ENCODE measurements around the gene MUC5AC.

Gene MUC5AC

DNA sequence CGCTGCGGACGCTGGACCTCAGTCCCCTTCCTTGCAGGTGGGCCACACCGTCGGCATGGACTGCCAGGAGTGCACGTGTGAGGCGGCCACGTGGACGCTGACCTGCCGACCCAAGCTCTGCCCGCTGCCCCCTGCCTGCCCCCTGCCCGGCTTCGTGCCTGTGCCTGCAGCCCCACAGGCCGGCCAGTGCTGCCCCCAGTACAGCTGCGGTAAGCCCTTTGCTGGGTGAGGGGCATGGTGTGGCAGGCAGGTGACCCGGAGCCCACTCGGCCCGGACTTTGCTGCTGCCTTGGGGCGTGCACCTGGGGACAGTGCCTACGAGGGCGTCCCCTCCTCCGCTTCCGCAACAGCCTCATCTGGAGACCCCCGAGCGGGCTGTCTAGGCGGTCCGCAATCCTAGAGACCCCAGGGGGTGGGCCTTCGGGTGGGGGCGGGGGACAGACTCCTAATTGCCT is 39.7 kb downstream of the MUC5AC start:
- DNase-seq (ENCODE audit: low spot score) = peak; percentile 26

- DNase-seq (ENCODE audit: low spot score) = peak; percentile 38
Observed at GRCh38 chr11:1197886-1198560, 40.3 kb downstream of the MUC5AC start.

DNA sequence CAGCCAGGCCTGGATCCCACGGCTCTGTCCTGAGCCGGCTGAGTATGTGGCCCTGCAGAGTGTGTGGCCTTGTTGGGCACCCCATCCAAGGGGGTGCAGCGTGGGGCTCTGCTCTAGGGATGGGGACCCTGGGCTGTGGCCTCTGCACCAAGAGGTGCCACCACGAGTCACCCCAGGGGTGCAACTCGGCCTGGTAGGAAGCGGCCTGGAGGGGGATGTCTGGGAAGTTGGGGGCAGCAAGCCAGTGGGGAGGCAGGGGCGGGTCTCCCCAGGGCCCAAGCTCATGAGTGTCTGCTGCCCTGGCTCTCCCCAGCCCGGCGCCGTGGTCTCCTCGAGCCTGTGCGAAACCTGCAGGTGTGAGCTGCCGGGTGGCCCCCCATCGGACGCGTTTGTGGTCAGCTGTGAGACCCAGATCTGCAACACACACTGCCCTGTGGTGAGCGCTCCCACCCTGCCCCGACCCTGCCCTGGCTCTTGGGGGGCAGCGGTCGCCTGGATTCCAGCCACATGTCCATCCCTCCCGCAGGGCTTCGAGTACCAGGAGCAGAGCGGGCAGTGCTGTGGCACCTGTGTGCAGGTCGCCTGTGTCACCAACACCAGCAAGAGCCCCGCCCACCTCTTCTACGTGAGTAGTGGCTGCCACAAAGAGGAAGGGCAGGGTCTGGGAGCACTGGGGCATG is 40.9 kb downstream of the MUC5AC start:
- peak; percentile 25 for DNase-seq (ENCODE audit: low spot score)

DNA sequence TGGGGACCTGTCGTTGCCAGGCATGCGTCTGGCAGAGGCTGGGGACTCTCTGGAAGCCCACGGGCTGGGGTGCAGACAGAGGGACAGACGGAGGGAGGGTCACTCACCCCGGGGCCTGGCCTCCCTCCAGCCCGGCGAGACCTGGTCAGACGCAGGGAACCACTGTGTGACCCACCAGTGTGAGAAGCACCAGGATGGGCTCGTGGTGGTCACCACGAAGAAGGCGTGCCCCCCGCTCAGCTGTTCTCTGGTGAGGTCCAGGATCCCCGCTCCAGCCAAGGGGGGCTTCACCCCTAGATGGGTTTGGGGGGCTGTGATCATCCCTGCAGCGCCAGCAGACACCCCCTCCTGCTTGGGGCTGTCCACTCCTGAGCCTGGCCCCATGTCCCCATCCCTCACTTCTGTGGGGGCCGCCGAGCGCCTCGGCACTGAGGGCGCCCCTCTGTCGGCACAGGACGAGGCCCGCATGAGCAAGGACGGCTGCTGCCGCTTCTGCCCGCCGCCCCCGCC is 41.5 kb downstream of the MUC5AC start:
- peak; percentile 25 for DNase-seq (ENCODE audit: low spot score)

- peak; percentile 40 for DNase-seq (ENCODE audit: low spot score)
Observed at GRCh38 chr11:1199751-1200610, 42.2 kb downstream of the MUC5AC start.

DNA sequence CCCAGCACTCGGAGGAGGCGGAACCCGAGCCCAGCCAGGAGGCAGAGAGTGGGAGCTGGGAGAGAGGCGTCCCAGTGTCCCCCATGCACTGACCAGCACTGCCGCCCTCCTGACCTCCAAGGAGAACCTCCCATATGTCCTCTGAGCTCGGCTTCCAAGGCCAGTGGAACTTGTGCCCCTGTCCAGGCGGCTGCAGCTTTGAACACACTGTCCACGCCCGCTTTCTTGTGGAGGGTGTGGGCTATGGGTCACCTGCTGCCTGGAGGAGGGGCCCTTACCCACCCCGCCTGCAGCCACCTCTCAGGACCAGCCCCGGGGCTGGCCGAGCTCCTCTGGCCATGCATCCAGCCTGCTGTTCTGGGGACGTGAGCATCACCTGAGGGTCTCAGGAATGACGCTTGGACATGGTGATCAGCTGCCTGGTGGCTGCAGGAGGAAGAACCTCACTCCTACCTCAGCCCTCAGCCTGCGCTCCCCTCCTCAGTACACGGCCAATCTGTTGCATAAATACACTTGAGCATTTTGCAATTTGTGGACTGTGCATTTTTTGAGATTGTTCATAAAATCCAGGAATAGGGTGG is 42.9 kb downstream of the MUC5AC start:
- DNase-seq (ENCODE audit: low spot score) = peak; percentile 22

DNA sequence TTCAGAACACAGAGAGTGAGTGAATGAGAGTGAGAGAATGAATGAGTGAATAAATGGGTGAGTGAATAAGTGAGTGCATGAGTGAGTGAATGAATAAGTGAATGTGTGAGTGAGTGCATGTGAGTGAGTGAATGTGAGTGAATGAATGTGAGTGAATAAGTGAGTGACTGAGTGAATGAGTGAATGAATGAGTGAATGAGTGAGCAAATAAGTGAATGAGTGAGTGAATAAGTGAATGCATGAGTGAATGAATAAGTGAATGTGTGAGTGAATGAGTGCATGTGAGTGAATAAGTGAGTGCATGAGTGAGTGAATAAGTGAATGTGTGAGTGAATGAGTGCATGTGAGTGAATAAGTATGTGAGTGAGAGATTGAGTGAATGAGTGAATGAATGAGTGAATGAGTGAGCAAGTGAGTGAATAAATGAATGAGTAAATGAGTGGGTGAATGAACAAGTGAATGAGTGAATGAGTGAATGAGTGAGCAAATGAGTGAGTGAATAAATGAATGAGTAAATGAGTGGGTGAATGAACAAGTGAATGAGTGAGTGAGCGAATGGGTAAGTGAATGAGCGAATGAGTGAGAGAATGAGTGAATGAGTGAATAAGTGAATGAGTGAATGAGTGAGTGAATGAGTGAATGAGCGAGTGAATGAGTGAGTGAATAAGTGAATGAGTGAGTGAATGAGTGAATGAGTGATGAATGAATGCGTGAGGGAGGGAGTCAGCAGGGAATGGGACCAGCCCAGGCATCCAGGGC is 43.8 kb downstream of the MUC5AC start:
- no peak for DNase-seq (ENCODE audit: low spot score)

GRCh38 chr11:1202154-1202775 is 44.5 kb downstream of the MUC5AC start:
- peak; percentile 66 for DNase-seq (ENCODE audit: low spot score)

DNA sequence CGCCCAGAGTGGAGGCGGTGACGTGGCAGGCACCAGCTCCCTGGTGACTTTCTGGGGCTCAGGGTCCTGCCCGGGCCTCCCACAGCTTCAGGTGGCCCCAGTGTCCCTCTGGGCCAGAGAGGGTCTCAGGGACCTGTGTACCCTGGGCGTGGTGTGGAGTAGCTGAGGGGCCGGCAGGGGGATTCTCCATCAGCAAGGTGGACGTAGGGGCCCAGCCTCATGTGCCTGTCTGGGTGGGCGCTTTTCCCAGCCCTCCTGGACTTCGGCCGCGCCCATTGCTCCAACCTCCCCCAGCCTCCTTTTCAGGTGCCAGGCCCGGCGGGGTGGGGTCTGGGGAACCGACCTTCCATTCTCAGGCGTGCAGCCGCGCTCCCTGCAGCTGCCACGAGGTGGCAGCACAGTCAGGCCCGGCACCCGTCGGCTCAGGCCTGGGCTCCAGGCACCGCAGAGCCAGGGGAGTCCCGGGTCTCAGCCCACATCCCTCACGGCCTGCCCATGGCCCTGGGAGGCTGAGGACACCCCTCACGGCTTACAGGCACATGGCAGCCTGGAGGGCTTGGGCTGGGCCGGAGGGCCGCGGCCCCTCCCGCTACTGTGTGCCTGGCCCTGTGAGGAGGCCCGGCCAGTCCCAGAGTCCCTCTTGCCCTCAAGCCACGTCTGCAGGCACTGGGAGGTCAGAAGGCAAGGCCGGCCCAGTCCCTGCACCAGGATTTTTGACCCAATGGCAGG is 45.2 kb downstream of the MUC5AC start:
- peak; percentile 93 for DNase-seq (ENCODE audit: low spot score)

DNA sequence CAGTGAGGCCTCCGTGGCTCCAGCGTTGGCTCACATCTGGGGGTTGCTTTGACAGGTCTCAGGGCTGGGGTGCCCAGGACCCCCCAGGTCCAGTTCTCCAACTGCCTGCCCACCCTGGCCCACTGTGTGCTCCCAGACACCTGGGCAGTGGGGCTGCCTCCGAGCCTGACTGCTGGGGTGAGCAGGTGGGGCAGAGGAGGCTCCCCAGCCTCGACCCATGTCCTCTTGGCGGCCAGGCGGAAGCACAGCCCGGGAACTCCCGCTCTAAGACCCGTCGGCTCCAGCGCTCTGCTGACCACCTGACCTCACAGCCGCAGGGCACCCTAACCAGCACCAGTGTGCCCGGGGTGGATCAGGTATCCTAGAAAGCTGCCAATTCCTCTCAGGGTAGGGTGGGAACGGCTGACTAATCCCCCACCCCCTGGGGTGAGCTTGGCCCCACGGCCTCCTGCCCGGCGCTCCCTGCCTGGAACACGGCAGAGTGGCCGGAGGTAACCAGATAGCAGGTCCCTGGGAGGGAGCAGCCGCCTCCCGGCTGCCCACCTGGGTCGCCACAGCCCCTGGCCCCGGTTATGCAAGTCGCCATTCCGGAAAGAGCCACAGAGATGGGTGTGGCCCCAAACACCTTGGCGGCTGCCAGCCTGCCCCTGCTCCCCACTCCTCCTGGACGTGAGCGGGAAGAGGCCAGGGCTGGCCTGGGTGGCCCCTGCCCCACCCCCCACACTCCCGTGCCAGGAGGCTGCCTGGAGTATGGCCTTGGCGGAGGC is 45.9 kb downstream of the MUC5AC start:
- DNase-seq (ENCODE audit: low spot score) = peak; percentile 33

DNA sequence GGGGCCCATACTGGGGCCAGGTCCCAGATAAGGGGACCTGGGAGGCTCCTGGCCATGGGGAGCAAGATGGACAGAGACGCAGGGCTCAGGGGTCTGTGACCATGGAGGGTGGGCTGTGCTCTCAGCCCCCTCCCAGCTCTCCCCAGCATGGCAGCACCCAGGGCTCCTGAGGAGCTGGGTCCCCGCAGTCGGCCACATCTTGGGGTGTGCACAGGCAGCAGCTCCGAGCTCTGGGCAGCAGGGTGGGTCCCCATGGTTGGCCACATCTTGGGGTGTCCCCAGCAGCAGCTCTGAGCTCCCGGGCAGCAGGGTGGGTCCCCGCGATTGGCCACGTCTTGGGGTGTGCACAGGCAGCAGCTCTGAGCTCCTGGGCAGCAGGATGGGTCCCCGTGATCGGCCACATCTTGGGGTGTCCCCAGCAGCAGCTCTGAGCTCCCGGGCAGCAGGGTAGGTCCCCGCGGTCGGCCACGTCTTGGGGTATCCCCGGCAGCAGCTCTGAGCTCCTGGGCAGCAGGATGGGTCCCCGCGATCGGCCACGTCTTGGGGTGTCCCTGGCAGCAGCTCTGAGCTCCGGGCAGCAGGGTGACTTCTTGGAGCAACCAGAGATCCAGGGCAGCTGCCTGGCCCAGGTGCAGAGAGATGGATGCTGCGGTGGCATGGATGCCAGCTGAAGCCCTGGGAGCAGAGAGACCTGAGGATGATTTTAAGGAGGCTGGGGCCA is 46.8 kb downstream of the MUC5AC start:
- no peak for DNase-seq (ENCODE audit: low spot score)

DNA sequence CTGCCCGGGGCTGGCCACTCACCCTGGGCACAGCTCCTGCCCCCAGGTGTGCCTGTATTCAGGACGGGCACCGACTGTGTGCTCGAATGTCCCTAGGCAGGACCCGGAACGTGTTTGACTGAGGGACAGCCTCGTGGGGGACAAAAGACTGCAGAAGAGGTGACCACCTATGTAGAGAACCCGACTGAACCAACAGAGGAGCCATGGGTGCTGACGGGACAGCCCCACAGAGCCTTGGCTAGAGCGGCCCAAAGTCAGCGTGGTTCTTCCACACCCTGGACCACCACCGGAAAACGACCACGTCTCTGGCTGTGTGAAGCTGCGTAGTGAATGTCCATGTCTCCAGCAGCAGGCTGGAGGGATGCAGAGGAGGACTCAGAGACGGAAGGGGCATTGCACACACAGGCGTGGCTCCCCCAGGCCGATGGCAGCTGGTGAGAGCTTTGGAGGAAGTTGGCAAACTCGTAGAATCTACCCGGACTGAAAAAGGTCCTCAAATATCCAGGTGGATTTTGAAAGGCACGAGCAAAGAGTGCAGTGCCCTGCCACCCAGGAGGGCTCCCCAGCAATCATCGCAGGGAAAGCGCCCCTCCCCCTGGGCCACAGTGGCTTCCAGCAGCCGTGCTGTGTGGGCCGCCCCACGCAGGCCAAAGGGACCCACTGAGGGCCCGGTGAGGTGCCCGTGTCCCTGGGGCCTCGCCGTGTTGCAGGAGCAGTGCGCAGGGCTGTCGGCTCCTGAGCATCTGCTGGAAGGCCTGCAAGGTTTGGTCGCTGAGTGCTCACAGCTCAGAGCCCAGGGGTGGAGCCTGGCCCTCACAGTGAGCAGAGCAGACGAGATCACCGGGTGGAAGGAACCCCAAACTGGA is 47.6 kb downstream of the MUC5AC start:
- DNase-seq (ENCODE audit: low spot score) = no peak

DNA sequence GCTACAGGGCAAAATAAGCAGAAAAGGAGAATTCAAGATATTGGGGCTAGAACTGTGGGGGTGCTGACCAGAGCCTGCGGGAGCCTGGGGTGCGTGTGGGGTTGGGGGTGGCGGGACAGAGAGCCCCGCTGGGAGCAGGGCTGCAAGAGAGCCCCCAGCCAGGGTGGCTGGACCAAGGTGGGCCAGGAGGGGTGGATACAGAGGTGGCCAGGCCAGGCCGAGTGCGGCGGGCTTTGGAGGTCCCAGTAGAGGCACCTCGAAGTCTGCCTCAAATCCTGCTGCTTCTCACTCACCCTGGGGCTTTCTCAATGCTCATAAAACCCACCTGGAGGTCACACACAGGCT is 48.2 kb downstream of the MUC5AC start:
- DNase-seq (ENCODE audit: low spot score) = no peak

DNA sequence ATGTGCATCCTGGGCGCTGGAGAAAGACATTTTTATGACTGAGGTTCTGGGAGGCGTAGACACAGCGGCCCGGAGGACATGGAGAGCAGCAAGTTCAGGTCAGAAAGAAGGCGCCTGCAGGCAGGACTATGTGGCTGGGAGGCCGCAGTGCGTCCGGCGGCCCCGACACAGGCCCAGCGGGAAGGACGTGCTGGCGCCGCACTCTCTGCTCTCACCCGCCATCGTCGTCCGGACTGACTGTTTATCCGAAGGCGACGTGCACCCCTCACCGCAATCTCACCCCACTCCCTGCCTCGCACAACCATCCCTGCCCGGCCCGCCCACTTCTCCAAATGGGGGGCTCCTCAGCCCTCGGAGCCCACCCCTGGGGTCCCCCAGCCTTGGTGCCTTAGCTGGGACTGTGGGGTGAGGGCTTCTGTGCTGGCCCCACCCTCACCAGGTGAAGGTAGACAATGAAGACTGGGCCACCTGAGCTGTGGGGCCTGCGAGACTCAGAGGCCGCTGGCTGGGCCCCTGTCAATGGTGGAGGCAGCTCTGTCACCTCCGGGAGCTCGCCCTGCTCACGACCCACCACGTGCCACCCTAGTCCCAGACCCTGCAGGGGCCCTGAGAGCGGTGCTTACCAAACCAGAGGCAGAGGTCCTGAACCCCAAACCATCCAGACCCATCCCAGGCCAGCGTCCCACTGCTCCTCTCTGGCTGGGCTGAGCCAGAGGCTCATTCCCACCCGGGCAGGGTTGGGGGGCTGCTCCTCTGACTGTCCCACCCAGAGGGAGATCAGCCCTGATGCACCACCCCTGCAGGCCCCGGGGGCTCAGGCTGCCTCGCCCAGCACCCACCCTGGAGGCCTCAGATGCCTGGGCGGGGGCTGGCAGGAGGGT is 48.9 kb downstream of the MUC5AC start:
- no peak for DNase-seq (ENCODE audit: low spot score)

- no peak for DNase-seq (ENCODE audit: low spot score)
Observed at GRCh38 chr11:1207401-1208143, 49.8 kb downstream of the MUC5AC start.

DNA sequence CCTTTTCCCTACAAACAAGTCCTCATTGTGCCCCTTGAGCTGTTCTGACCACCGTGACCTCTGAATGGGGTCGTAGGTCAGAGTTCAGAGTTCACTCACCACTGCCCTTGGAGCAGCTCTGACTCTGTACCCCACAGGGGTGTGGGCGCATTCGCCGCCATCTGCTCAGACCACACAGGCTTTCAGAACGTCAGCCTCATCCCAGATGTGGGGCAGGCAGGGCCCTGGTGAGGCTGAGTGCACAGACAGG is 50.3 kb downstream of the MUC5AC start:
- DNase-seq (ENCODE audit: low spot score) = no peak
